HG02763 (cell line): ENCODE results near the gene SEMA7A.

Source experiments
- ATAC-seq: cut with Tn5 transposase; IDR thresholded peaks from one replicate; pipeline ENCODE4 v1.9.1; 2021; ENCODE audit warnings: mild to moderate bottlenecking, moderate library complexity; ENCODE audit not compliant: unreplicated experiment

SEMA7A gene

GRCh38 chr15:74451861-74452835 is 18.4 kb upstream of the SEMA7A start:
- no peak for ATAC-seq

GRCh38 chr15:74451322-74451721 is 17.6 kb upstream of the SEMA7A start:
- no peak for ATAC-seq

- no peak for ATAC-seq
Measured at GRCh38 chr15:74449643-74450205, 16.0 kb upstream of the SEMA7A start.

GRCh38 chr15:74449095-74449494 is 15.3 kb upstream of the SEMA7A start:
- ATAC-seq, result no peak

- ATAC-seq, result no peak
Measured at GRCh38 chr15:74445816-74446763, 12.3 kb upstream of the SEMA7A start.

GRCh38 chr15:74444106-74445062 is 10.6 kb upstream of the SEMA7A start:
- ATAC-seq, result no peak

- no peak for ATAC-seq
Measured at GRCh38 chr15:74443100-74443909, 9.5 kb upstream of the SEMA7A start.

GRCh38 chr15:74442604-74443003 is 8.8 kb upstream of the SEMA7A start:
- no peak for ATAC-seq

GRCh38 chr15:74442063-74442462 is 8.3 kb upstream of the SEMA7A start:
- ATAC-seq, result no peak

- ATAC-seq, result no peak
Measured at GRCh38 chr15:74441248-74441941, 7.6 kb upstream of the SEMA7A start.

- ATAC-seq, result no peak
Measured at GRCh38 chr15:74438721-74439316, 5.1 kb upstream of the SEMA7A start.

GRCh38 chr15:74438206-74438605 is 4.4 kb upstream of the SEMA7A start:
- ATAC-seq, result no peak

- no peak for ATAC-seq
Measured at GRCh38 chr15:74434263-74435136, 742 bp upstream of the SEMA7A start.

GRCh38 chr15:74432968-74433591 is 678 bp downstream of the SEMA7A start:
- no peak for ATAC-seq

GRCh38 chr15:74432271-74432967 is 1.3 kb downstream of the SEMA7A start:
- no peak for ATAC-seq

GRCh38 chr15:74431645-74432044 is 2.1 kb downstream of the SEMA7A start:
- no peak for ATAC-seq
